Left ventricle myocardium inferior (tissue), 1 donor: Measurements from ENCODE around the gene U2SURP. TPM values are rescaled to one million over a fixed set of nuclear protein-coding genes. Genes with fewer than 3 reads are reported as not detected.

Experiments used
- DNase-seq: peaks from one replicate; pipeline ENCODE4 v3.0.0-alpha.2; 2020
- H3K27ac ChIP-seq: fragments of 200-600 bp; replicated peaks from 2 replicates; pipeline ENCODE4 v1.8.0; 2021
- H3K27me3 ChIP-seq: fragments of 200-600 bp; 2 replicates; pipeline ENCODE4 v1.8.0; 2021; ENCODE audit warnings: low read depth
- H3K36me3 ChIP-seq: fragments of 200-600 bp; 2 replicates; pipeline ENCODE4 v1.8.0; 2021
- H3K4me1 ChIP-seq: fragments of 200-600 bp; 2 replicates; pipeline ENCODE4 v1.8.0; 2021
- H3K4me3 ChIP-seq: fragments of 200-600 bp; 2 replicates; pipeline ENCODE4 v1.8.0; 2021; ENCODE audit warnings: mild to moderate bottlenecking, moderate library complexity
- H3K9me3 ChIP-seq: fragments of 200-600 bp; replicated peaks from 2 replicates; pipeline ENCODE4 v1.8.0; 2021
- CTCF ChIP-seq: fragments of 200-600 bp; IDR thresholded peaks from 2 replicates; pipeline ENCODE4 v1.8.0; 2021; ENCODE audit warnings: antibody characterized with exemption, mild to moderate bottlenecking, borderline replicate concordance
- intact Hi-C: fragments of 100-400 bp; cut with micrococcal nuclease; formaldehyde crosslinking; loops from one replicate; pipeline ENCODE4 v1.11.0; 2022
- long read RNA-seq: library from polyadenylated mRNA; unstranded; transcript quantifications from one replicate; pipeline ENCODE4 v2.0.0, GENCODE V29; 2021
- total RNA-seq: library from RNA; stranded (reverse); fragmentation: NEBNext Ultra II Directional; extraction: Animal tissue kit (Norgen Biotek cat#: 25700); gene quantifications from one replicate; pipeline ENCODE4 v1.2.1, GENCODE V29; 2021
- donor health status: DM: no; HTN: yes; CAD: no; lungs with severe emphysema.

U2SURP gene
- 43.7 TPM for total RNA-seq
- long read RNA-seq, full-length matches to known transcripts: 14 of 68 reads
- long read RNA-seq, partial matches to known transcripts: 28 of 68 reads
- long read RNA-seq, other reads (novel, unspliced or antisense): 26 of 68 reads

DNA sequence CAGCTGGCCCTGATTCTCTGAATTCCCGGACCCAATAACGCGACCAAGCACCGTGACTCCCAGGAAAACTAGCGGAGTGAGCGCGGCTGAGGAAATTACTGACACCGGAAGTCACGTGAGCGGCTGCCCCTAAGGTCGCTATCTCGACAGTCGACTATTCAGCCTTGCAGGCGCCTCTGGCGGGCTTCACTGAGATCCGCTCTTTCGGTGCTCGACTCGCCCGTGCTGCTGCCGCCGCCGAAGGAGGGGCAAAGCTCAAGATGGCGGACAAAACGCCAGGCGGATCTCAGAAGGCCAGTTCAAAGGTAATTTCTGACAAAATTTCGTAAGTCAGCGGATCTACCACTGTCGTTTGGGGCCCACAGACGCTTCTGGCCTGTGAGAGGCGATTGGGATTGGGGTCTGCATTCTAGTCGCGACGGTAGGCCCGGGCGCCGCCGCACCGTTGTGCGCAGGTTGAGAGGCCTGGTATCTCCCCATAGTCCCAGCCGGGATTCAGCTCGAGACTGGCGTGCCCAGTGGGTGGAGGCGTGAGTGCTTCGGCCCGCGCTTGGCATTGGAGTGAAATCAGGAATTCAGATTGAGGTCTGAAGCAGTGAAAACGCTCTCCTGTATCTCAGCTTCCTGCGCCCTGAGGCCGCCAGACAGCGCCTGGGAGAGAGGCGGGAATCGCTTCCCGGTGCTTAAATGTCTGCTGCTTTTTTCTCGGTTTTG lies at the start of gene U2SURP:
Gene U2SURP (plus strand): TSS at position 202 of the 714 bp plus-strand sequence. CDS start 59 bp downstream, at position 261.
- peaks cover 80% of the 10 kb centered on the region for H3K4me1 ChIP-seq
- intact Hi-C loops: no loop called here

DNA sequence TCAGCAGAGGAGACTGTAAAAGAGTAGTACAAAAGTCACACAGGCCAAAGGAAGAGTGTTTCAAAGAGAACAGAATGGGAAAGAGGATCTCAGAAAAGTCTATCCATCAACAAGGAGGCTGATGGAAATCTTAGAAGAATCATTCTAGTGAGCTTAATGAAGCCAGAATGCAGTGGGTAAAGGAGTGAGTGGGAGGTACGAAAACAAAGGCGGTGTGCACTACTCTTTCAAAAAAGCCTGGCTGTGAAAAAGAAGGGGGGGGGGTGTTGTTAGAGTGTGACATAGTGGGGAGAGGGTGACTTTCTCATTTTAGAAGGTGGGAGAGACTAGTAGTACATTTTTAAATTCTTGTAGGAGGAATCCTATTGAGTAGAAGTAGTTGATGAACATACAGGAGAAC lies 49.6 kb upstream of the U2SURP start:
- Histone ChIP-seq H3K4me1 (peaks cover 16% of the 10 kb centered on the region), H3K27me3 (peaks cover 19% of the 10 kb centered on the region), H3K36me3 (no peaks in the 10 kb centered on the region), H3K27ac (no peak overlapping the region), H3K9me3 (no peaks in the 10 kb centered on the region), H3K4me3 (no peak overlapping the region)
- no peak for TF ChIP-seq CTCF
- intact Hi-C loops: no loop called here
- no peak for DNase-seq

More for the DNA sequence above, at the start of gene U2SURP:
- Histone ChIP-seq H3K36me3 (no peaks in the 10 kb centered on the region), H3K27ac (peak within 1 kb of the TSS; percentile 93), H3K4me3 (peak within 1 kb of the TSS; percentile 97), H3K27me3 (no peaks in the 10 kb centered on the region), H3K9me3 (no peaks in the 10 kb centered on the region)
- TF ChIP-seq CTCF: peak; percentile 16
- peak; percentile 96 for DNase-seq

DNA sequence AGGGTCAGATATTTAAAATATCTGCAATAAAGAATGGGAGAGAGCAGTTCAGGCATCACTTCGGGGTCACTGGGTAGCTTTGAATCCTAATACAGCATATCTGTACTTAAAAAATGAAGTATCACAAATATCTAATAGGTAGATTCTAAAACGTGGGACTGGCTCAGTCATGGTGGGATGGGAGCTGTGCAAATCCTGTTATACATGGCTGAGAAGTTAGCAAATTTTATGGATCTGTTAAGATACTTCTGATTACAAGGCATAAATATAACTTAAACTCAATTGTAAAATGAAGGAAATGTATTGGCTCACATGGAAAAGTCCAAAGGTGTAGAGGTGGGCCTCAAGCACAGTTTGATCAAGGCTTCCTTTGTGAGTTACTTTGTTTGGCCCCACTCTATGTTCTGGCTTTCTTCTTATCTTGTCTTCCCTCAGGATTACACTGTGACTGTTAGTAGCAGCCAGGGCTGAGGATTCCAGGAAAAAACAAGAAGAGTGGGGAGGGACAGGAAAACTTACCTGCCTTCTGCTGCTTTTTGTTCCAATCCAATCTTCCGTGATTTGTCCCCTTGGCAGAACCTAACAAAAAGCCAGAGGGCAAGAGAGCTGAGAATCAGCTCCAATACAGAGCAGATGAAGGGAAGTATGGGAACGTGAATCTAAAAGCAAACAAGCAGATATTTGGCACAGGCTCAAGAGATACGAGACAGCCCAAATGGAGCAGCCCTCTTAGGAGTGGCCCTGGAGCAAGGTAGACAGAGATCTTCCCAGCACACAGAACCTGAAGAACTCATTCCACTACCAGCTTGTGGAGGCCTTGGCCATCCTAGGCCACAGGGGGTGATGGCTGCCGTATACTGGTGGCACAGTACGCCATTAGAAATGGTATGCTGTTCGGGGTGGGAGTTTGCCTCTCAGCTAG lies 48.8 kb upstream of the U2SURP start:
- no peaks in the 10 kb centered on the region for H3K36me3 ChIP-seq
- no peak for DNase-seq
- no peak for TF ChIP-seq CTCF
- H3K27me3 ChIP-seq: peaks cover 11% of the 10 kb centered on the region
- intact Hi-C loops: no loop called here
- H3K27ac ChIP-seq: no peak overlapping the region
- H3K4me1 ChIP-seq: peaks cover 16% of the 10 kb centered on the region
- no peak overlapping the region for H3K4me3 ChIP-seq
- no peaks in the 10 kb centered on the region for H3K9me3 ChIP-seq

GRCh38 chr3:142953443-142953842 lies 47.9 kb upstream of the U2SURP start:
- no peaks in the 10 kb centered on the region for H3K36me3 ChIP-seq
- DNase-seq: no peak
- H3K9me3 ChIP-seq: no peaks in the 10 kb centered on the region
- no peak overlapping the region for H3K27ac ChIP-seq
- H3K4me1 ChIP-seq: peaks cover 24% of the 10 kb centered on the region
- H3K27me3 ChIP-seq: peaks cover 17% of the 10 kb centered on the region
- intact Hi-C loops: no loop called here
- TF ChIP-seq CTCF: no peak
- H3K4me3 ChIP-seq: no peak overlapping the region

GRCh38 chr3:142958707-142959106 lies 42.7 kb upstream of the U2SURP start:
- intact Hi-C loops: no loop called here
- H3K36me3 ChIP-seq: no peaks in the 10 kb centered on the region
- peaks cover 51% of the 10 kb centered on the region for H3K27me3 ChIP-seq
- no peak for TF ChIP-seq CTCF
- peak overlapping the region; percentile 63 for H3K27ac ChIP-seq
- H3K4me3 ChIP-seq: peak overlapping the region; percentile 3
- no peak for DNase-seq
- peaks cover 49% of the 10 kb centered on the region for H3K4me1 ChIP-seq
- H3K9me3 ChIP-seq: no peaks in the 10 kb centered on the region
